ENCODE results near the gene DPEP1. TPM values are rescaled to one million over a fixed set of nuclear protein-coding genes. Genes with fewer than 3 reads are reported as not detected.

The DPEP1 gene
- polyA plus RNA-seq, 3 donors, result not detected

GRCh38 chr16:89638455-89638854, 25.0 kb downstream of the DPEP1 start:
- intact Hi-C loops (cut with micrococcal nuclease), result no loop called here
- Mint-ChIP-seq H3K4me3 (no peak overlapping the region), H3K27ac (no peak overlapping the region), H3K4me1 (peaks cover 7% of the 10 kb centered on the region), H3K36me3 (no peaks in the 10 kb centered on the region), H3K9me3 (peaks cover 12 to 28% (median 22%) of the 10 kb centered on the region in 7 donors), H3K27me3 (ENCODE audit: low read depth in 3 of 3) (peaks cover 7 to 9% (median 9%) of the 10 kb centered on the region in 3 donors)
- Histone ChIP-seq H2AFZ (ENCODE audit: insufficient read depth, low read depth, low read length, poor library complexity, severe bottlenecking) (no peak overlapping the region), H3K9ac (ENCODE audit: insufficient read depth, low read length, poor library complexity, severe bottlenecking) (no peak overlapping the region), H3K36me3 (replicated peaks in 1 of 2; ENCODE audit: control insufficient read depth in 1 of 2, insufficient read depth in 2 of 2, low read length in 2 of 2) (no peaks in the 10 kb centered on the region), H3K4me3 (replicated peaks in 1 of 3; ENCODE audit: low read depth in 2 of 3, low read length in 3 of 3) (no peak overlapping the region), H3K9me3 (replicated peaks in 1 of 2; ENCODE audit: control insufficient read depth in 1 of 2, insufficient read depth in 1 of 2, low read length in 2 of 2) (peaks cover 20 to 28% of the 10 kb centered on the region in 2 donors), H3K27me3 (ENCODE audit: control insufficient read depth in 2 of 2, insufficient read depth in 2 of 2, low read length in 2 of 2) (no peaks in the 10 kb centered on the region), H3K4me2 (replicated peaks; ENCODE audit: extremely low read depth, low read length, poor library complexity, severe bottlenecking) (no peak overlapping the region), H3K27ac (ENCODE audit: low read depth in 1 of 2, low read length in 2 of 2) (no peak overlapping the region), H3K4me1 (ENCODE audit: control insufficient read depth in 1 of 2, insufficient read depth in 2 of 2, low read length in 2 of 2) (peaks cover 0 to 5% of the 10 kb centered on the region in 2 donors), H3K79me2 (ENCODE audit: insufficient read depth, low read length) (no peaks in the 10 kb centered on the region), H4K20me1 (ENCODE audit: insufficient read depth, low read length) (no peaks in the 10 kb centered on the region)
- DNase-seq, result no peak
- TF ChIP-seq CTCF (IDR thresholded peaks at IDR 0.05), result no peak
- 72% methylated on average over 2 of the region's 10 CpGs for WGBS (ENCODE audit: insufficient coverage)

- Histone ChIP-seq H3K9ac (ENCODE audit: insufficient read depth, low read length, poor library complexity, severe bottlenecking) (no peak overlapping the region), H3K36me3 (replicated peaks in 1 of 2; ENCODE audit: control insufficient read depth in 1 of 2, insufficient read depth in 2 of 2, low read length in 2 of 2) (peaks cover 3% of the 10 kb centered on the region in 2 donors), H3K4me2 (replicated peaks; ENCODE audit: extremely low read depth, low read length, poor library complexity, severe bottlenecking) (no peak overlapping the region), H3K9me3 (replicated peaks in 1 of 2; ENCODE audit: control insufficient read depth in 1 of 2, insufficient read depth in 1 of 2, low read length in 2 of 2) (peaks cover 13 to 19% of the 10 kb centered on the region in 2 donors), H4K20me1 (ENCODE audit: insufficient read depth, low read length) (peaks cover 5% of the 10 kb centered on the region), H3K79me2 (ENCODE audit: insufficient read depth, low read length) (no peaks in the 10 kb centered on the region), H3K4me1 (ENCODE audit: control insufficient read depth in 1 of 2, insufficient read depth in 2 of 2, low read length in 2 of 2) (peaks cover 0 to 5% of the 10 kb centered on the region in 2 donors), H3K4me3 (replicated peaks in 1 of 3; ENCODE audit: low read depth in 2 of 3, low read length in 3 of 3) (no peak overlapping the region), H3K27me3 (ENCODE audit: control insufficient read depth in 2 of 2, insufficient read depth in 2 of 2, low read length in 2 of 2) (no peaks in the 10 kb centered on the region), H3K27ac (ENCODE audit: low read depth in 1 of 2, low read length in 2 of 2) (no peak overlapping the region), H2AFZ (ENCODE audit: insufficient read depth, low read depth, low read length, poor library complexity, severe bottlenecking) (no peak overlapping the region)
- H3K36me3 Mint-ChIP-seq, result peaks cover 0 to 6% of the 10 kb centered on the region in 2 donors
- H3K9me3 Mint-ChIP-seq, result peaks cover 5 to 19% (median 15%) of the 10 kb centered on the region in 7 donors
- H3K27ac Mint-ChIP-seq, result no peak overlapping the region
- TF ChIP-seq CTCF (IDR thresholded peaks at IDR 0.05), result no peak
- peaks cover 7% of the 10 kb centered on the region for H3K4me1 Mint-ChIP-seq
- no peak overlapping the region for H3K4me3 Mint-ChIP-seq
- peaks cover 4 to 9% (median 7%) of the 10 kb centered on the region in 3 donors for H3K27me3 Mint-ChIP-seq (ENCODE audit: low read depth in 3 of 3)
- intact Hi-C loops (cut with micrococcal nuclease), result no loop called here
- WGBS (ENCODE audit: insufficient coverage), result 98% methylated on average over 6 of the region's 6 CpGs
- no peak for DNase-seq
Measured at GRCh38 chr16:89639385-89639784, 25.9 kb downstream of the DPEP1 start.

Data from CD14-positive monocyte (primary cell).